Activated CD8-positive, alpha-beta T cell treated with anti-CD3 and anti-CD28 coated beads, Interleukin-2, amount 10 ng/mL, durations not matched to agents 7 days and 5 days (primary cell): ENCODE data around the gene NLGN1. TPM values are rescaled to one million over a fixed set of nuclear protein-coding genes. Genes with fewer than 3 reads are reported as not detected.

Experiments
- ATAC-seq: fragments of 150-1000 bp; cut with Tn5 transposase; one replicate; pipeline ENCODE4 v1.10.0; 2021; ENCODE audit warnings: moderate library complexity
- CTCF ChIA-PET: fragments of 350-600 bp; sonication (Branson Sonifier 250); formaldehyde crosslinking; loops from one replicate; lab custom pipeline; 2021; ENCODE audit warnings: antibody characterized with exemption; lab: Charles Lee
- POLR2A ChIA-PET: fragments of 350-600 bp; sonication (Branson Sonifier 250); formaldehyde crosslinking; loops from one replicate; lab custom pipeline; 2021; ENCODE audit warnings: antibody characterized with exemption; lab: Charles Lee
- DNase-seq: peaks from one replicate; pipeline ENCODE4 v3.0.0-alpha.2; 2020
- H3K27ac Mint-ChIP-seq: one replicate; pipeline ENCODE4 v1.8.0; 2021; ENCODE audit warnings: mild to moderate bottlenecking, mixed read lengths
- H3K27me3 Mint-ChIP-seq: one replicate; pipeline ENCODE4 v1.8.0; 2021; ENCODE audit warnings: low read depth, mixed read lengths
- H3K36me3 Mint-ChIP-seq: one replicate; pipeline ENCODE4 v1.8.0; 2021; ENCODE audit warnings: low read depth, mixed read lengths
- H3K4me1 Mint-ChIP-seq: one replicate; pipeline ENCODE4 v1.8.0; 2021; ENCODE audit warnings: low read depth, mixed read lengths
- H3K4me3 Mint-ChIP-seq: one replicate; pipeline ENCODE4 v1.8.0; 2021; ENCODE audit warnings: mild to moderate bottlenecking, mixed read lengths
- H3K9me3 Mint-ChIP-seq: one replicate; pipeline ENCODE4 v1.8.0; 2022; ENCODE audit warnings: mixed read lengths; ENCODE audit not compliant: insufficient read depth
- total RNA-seq, 2 experiments: library from RNA; stranded (reverse); gene quantifications; one replicate each; pipeline ENCODE4 v1.2.3, GENCODE V29; 2021

Gene NLGN1
- total RNA-seq, 2 experiments from 2014 or later, result not detected

DNA sequence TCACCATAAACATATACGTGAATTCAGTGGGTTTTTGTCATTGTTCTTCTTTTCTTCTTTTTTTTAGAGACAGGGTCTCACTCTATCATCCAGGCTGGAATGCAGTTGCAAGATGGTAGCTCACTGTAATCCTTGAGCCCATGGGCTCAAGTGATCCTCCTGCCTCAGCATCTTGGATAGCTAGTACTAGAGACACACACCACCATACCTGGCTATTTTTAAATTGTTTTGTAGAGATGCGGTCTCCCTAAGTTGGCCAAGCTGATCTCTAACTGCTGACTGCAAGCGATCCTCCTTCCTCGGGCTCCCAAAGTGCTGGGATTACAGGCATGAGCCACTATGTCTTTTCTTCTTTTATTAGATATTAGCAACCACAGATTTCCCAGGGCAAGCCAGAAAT lies 220.6 kb downstream of the NLGN1 start:
- ChIA-PET POLR2A (no interaction called here), CTCF (no interaction called here)
- Mint-ChIP-seq H3K36me3 (no peaks in the 10 kb centered on the region), H3K27me3 (no peaks in the 10 kb centered on the region), H3K4me1 (no peaks in the 10 kb centered on the region), H3K27ac (no peak overlapping the region), H3K9me3 (no peaks in the 10 kb centered on the region), H3K4me3 (no peak overlapping the region)
- no peak for DNase-seq
- no peak for ATAC-seq

GRCh38 chr3:173618703-173619102 lies 221.2 kb downstream of the NLGN1 start:
- DNase-seq (no peak), ATAC-seq (no peak)
- ChIA-PET POLR2A (no interaction called here), CTCF (no interaction called here)
- no peaks in the 10 kb centered on the region for H3K27me3 Mint-ChIP-seq
- H3K9me3 Mint-ChIP-seq, result no peaks in the 10 kb centered on the region
- no peaks in the 10 kb centered on the region for H3K4me1 Mint-ChIP-seq
- H3K27ac Mint-ChIP-seq, result no peak overlapping the region
- H3K4me3 Mint-ChIP-seq, result no peak overlapping the region
- H3K36me3 Mint-ChIP-seq, result no peaks in the 10 kb centered on the region

GRCh38 chr3:173622166-173622565 lies 224.6 kb downstream of the NLGN1 start:
- Mint-ChIP-seq H3K4me1 (no peaks in the 10 kb centered on the region), H3K27ac (no peak overlapping the region), H3K36me3 (no peaks in the 10 kb centered on the region), H3K9me3 (no peaks in the 10 kb centered on the region), H3K4me3 (no peak overlapping the region), H3K27me3 (no peaks in the 10 kb centered on the region)
- CTCF ChIA-PET, result no interaction called here
- ATAC-seq (no peak), DNase-seq (no peak)
- POLR2A ChIA-PET, result no interaction called here

GRCh38 chr3:173624086-173624485 lies 226.5 kb downstream of the NLGN1 start:
- H3K36me3 Mint-ChIP-seq, result no peaks in the 10 kb centered on the region
- ChIA-PET CTCF (no interaction called here), POLR2A (no interaction called here)
- H3K4me3 Mint-ChIP-seq, result no peak overlapping the region
- no peaks in the 10 kb centered on the region for H3K27me3 Mint-ChIP-seq
- no peaks in the 10 kb centered on the region for H3K4me1 Mint-ChIP-seq
- ATAC-seq (no peak), DNase-seq (no peak)
- H3K27ac Mint-ChIP-seq, result no peak overlapping the region
- no peaks in the 10 kb centered on the region for H3K9me3 Mint-ChIP-seq

DNA sequence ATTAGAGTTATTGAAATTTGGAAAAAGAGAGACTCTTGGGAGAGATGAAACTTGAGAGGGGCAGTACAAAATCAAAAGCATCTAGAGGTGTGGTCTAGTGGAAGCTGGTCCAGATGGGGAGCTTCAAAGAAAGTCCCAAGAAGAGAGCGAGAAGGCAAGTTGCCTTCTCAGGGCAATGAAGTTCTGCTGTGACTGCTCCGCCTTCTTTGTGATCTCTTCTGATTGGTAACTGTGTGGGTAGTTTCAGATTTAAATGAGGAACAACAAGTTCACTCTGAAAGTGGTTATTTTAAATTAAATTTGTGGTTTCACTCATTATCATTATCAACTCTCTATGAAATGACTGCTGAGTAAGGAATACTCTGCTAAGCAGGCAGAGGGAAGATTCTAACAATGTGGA lies 233.3 kb downstream of the NLGN1 start:
- no peaks in the 10 kb centered on the region for H3K9me3 Mint-ChIP-seq
- no peaks in the 10 kb centered on the region for H3K27me3 Mint-ChIP-seq
- CTCF ChIA-PET, result no interaction called here

GRCh38 chr3:173632945-173633344 lies 235.4 kb downstream of the NLGN1 start:
- no peak overlapping the region for H3K27ac Mint-ChIP-seq
- H3K4me3 Mint-ChIP-seq, result no peak overlapping the region
- no peaks in the 10 kb centered on the region for H3K9me3 Mint-ChIP-seq
- CTCF ChIA-PET, result no interaction called here
- no peaks in the 10 kb centered on the region for H3K4me1 Mint-ChIP-seq
- POLR2A ChIA-PET, result no interaction called here
- DNase-seq (no peak), ATAC-seq (no peak)
- H3K36me3 Mint-ChIP-seq, result no peaks in the 10 kb centered on the region
- H3K27me3 Mint-ChIP-seq, result no peaks in the 10 kb centered on the region

More for the DNA sequence above, 233.3 kb downstream of the NLGN1 start:
- no peak overlapping the region for H3K4me3 Mint-ChIP-seq
- no peak overlapping the region for H3K27ac Mint-ChIP-seq
- POLR2A ChIA-PET, result no interaction called here
- DNase-seq (no peak), ATAC-seq (no peak)
- no peaks in the 10 kb centered on the region for H3K4me1 Mint-ChIP-seq
- H3K36me3 Mint-ChIP-seq, result no peaks in the 10 kb centered on the region

DNA sequence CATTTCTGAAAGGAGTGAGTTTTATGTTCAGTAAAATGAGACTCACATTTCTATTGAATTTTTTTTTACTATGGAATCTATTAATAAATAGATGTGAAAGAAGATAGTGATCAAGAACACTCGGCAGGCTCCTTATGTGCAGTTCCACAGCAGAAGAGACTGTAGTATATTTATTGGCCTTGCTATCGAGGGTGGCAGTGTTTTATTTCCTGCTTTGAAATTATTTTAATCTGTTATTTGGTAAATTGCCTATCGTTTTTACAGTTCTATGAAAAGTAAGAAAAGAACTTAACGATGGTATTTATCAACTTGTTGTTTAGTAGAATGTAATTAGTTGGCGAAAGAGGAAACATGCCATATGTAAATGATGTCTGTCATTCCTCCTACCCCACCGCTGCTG lies 238.3 kb downstream of the NLGN1 start:
- ATAC-seq, result no peak
- POLR2A ChIA-PET, result no interaction called here

GRCh38 chr3:173639098-173639497 lies 241.6 kb downstream of the NLGN1 start:
- Mint-ChIP-seq H3K27me3 (no peaks in the 10 kb centered on the region), H3K4me1 (no peaks in the 10 kb centered on the region), H3K27ac (no peak overlapping the region), H3K9me3 (no peaks in the 10 kb centered on the region), H3K36me3 (no peaks in the 10 kb centered on the region), H3K4me3 (no peak overlapping the region)
- DNase-seq, result no peak
- ChIA-PET CTCF (no interaction called here), POLR2A (no interaction called here)
- no peak for ATAC-seq

More for the DNA sequence above, 238.3 kb downstream of the NLGN1 start:
- CTCF ChIA-PET, result no interaction called here
- Mint-ChIP-seq H3K4me1 (no peaks in the 10 kb centered on the region), H3K36me3 (no peaks in the 10 kb centered on the region), H3K9me3 (no peaks in the 10 kb centered on the region), H3K27ac (no peak overlapping the region), H3K27me3 (no peaks in the 10 kb centered on the region), H3K4me3 (no peak overlapping the region)
- DNase-seq, result no peak

- no peak for ATAC-seq
- POLR2A ChIA-PET, result no interaction called here
These were observed 244.2 kb downstream of the NLGN1 start for GRCh38 chr3:173641696-173642095.

DNA sequence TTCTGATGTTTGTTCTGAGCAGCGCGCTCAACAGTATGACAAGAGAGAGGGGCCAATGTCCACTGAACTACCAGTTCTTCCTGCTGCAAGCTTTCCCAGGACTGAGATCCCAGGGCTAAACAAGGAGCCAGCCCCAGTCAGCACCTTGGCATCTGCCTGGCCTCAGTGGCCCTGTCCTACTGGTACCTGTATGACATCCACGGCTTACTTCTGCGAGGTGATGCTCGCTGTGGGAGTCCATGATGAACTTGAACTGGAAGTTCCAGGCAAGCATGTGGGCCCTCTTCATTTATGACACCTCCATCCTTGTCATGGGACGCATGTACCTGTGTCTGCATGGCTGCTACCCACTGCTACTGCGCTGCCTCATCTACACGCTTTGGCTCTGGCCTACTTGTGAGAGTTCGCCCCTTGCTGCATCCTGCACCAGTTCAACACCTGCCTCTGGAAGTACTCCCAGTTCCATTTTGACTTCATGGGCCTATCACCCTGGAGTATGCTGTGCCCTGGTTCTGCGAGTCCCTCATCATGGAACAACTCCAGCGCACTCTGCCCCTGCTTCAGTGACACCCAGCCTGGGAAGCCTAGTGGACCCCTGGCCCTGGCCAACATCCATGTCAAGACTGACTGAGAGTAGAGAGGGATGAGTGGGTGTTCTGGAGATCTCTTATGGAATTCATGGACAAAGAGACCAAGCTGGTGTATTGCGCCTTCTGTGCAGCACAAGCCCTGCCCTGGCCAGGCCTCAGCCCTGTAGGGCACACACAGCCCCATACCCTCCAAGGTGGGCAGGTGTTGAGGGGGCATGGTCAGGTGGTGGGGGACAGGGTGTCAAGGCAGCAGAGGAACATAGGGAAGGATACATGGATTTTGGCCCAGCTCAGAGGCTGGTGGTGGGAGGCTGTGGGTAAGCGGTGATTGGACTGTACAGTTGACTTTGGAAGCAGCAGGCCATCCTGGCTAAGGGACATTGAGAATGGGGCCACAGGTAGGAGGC lies 246.8 kb downstream of the NLGN1 start:
- H3K36me3 Mint-ChIP-seq, result no peaks in the 10 kb centered on the region
- H3K9me3 Mint-ChIP-seq, result no peaks in the 10 kb centered on the region
- no peaks in the 10 kb centered on the region for H3K4me1 Mint-ChIP-seq
- no peaks in the 10 kb centered on the region for H3K27me3 Mint-ChIP-seq
- no peak overlapping the region for H3K4me3 Mint-ChIP-seq
- H3K27ac Mint-ChIP-seq, result no peak overlapping the region
- POLR2A ChIA-PET, result no interaction called here
- CTCF ChIA-PET, result no interaction called here
- DNase-seq (no peak), ATAC-seq (no peak)

More at GRCh38 chr3:173641696-173642095, 244.2 kb downstream of the NLGN1 start:
- Mint-ChIP-seq H3K4me3 (no peak overlapping the region), H3K36me3 (no peaks in the 10 kb centered on the region), H3K9me3 (no peaks in the 10 kb centered on the region), H3K4me1 (no peaks in the 10 kb centered on the region), H3K27ac (no peak overlapping the region), H3K27me3 (no peaks in the 10 kb centered on the region)
- CTCF ChIA-PET, result no interaction called here
- no peak for DNase-seq

- CTCF ChIA-PET, result no interaction called here
- no peak overlapping the region for H3K4me3 Mint-ChIP-seq
- no peaks in the 10 kb centered on the region for H3K4me1 Mint-ChIP-seq
- H3K36me3 Mint-ChIP-seq, result no peaks in the 10 kb centered on the region
- DNase-seq, result no peak
- H3K27me3 Mint-ChIP-seq, result no peaks in the 10 kb centered on the region
- POLR2A ChIA-PET, result no interaction called here
- no peak overlapping the region for H3K27ac Mint-ChIP-seq
- no peaks in the 10 kb centered on the region for H3K9me3 Mint-ChIP-seq
- no peak for ATAC-seq
These were observed 253.1 kb downstream of the NLGN1 start for GRCh38 chr3:173650596-173650995.

DNA sequence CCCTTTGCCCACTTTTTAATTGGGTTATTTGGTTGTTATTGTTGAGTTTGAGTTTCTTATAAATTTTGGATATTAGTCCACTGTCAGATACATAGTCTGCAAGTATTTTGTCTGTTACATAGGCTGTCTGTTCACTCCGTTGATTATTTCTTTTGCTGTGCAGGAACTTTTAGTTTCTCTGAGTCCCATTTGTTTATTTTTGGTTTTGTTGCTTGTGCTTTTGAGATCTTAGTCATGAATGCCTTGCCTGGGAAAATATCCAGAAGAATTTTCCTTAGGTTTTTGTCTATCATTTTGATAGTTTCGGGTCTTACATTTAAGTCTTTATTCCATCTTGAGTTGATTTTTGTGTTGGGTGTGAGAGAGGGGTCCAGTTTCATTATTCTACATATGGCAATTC lies 254.5 kb downstream of the NLGN1 start:
- H3K9me3 Mint-ChIP-seq, result no peaks in the 10 kb centered on the region
- no peaks in the 10 kb centered on the region for H3K27me3 Mint-ChIP-seq
- no peaks in the 10 kb centered on the region for H3K36me3 Mint-ChIP-seq
- no peak for DNase-seq
- no peaks in the 10 kb centered on the region for H3K4me1 Mint-ChIP-seq
- POLR2A ChIA-PET, result no interaction called here
- H3K4me3 Mint-ChIP-seq, result no peak overlapping the region
- no peak overlapping the region for H3K27ac Mint-ChIP-seq
- CTCF ChIA-PET, result no interaction called here
- no peak for ATAC-seq
